ENCODE measurements around the gene ADISSP.

DNA sequence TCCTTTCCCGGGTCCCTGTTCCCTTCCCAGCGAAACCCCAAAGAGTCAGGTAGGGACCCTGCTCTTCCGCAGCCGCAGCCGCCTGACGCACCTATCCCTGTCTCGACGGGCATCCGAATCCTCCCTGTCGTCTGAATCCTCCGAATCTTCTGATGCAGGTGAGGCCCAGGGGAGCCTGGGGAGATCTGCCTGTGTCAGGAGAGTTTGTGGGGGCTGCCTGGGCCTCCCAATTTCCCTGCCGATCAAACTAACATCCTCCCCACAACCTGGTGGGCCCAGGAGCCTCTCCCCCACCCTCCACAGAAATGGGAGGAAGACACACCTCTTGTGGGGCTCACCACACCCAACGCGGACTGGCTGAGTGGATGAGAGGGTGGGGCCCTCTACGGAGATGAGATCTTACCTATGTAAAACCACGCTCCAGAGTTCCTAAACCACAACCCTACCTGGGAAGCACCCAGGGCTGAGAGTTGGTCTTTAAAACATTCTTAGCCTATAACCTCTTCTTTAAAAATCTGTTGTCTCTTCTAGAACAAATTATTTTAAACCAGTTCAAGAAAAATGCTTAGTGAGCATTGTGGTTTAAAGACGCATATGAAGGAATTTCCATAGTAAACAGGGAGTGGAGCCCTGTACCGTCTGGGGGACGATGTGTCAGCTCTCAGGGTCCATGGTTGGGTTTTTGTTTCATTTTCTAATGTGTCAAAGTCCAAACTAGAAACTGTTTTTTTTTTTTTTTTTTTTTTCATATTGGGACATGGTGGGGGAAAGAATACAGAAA, 30.2 kb upstream of the ADISSP start:
- TF ChIP-seq, protein P1, sequence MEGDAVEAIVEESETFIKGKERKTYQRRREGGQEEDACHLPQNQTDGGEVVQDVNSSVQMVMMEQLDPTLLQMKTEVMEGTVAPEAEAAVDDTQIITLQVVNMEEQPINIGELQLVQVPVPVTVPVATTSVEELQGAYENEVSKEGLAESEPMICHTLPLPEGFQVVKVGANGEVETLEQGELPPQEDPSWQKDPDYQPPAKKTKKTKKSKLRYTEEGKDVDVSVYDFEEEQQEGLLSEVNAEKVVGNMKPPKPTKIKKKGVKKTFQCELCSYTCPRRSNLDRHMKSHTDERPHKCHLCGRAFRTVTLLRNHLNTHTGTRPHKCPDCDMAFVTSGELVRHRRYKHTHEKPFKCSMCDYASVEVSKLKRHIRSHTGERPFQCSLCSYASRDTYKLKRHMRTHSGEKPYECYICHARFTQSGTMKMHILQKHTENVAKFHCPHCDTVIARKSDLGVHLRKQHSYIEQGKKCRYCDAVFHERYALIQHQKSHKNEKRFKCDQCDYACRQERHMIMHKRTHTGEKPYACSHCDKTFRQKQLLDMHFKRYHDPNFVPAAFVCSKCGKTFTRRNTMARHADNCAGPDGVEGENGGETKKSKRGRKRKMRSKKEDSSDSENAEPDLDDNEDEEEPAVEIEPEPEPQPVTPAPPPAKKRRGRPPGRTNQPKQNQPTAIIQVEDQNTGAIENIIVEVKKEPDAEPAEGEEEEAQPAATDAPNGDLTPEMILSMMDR (conservative IDR thresholded peaks at IDR 0.05; ENCODE audit: low read depth, low read length): no peak
- TF ChIP-seq EZH2 (IDR thresholded peaks at IDR 0.05; ENCODE audit: low read length, unreplicated experiment): no peak
- no peak for TF ChIP-seq EZH2phosphoT487 (IDR thresholded peaks at IDR 0.05; ENCODE audit: borderline replicate concordance, low read length)
